WI38 (cell line): ENCODE measurements around the gene ASS1.
"Not testable (repeated sequence)": the region's sequence is repeated elsewhere in the genome, so short reads cannot be mapped to it uniquely, and the experiment has no call there.

Experiments used
- H3K4me3 ChIP-seq: 2 replicates; pipeline ENCODE4 v1.5.1; 2011; ENCODE audit warnings: low read depth, mild to moderate bottlenecking, control low read depth, low read length
- TF ChIP-seq, protein P1 (sequence below): IDR thresholded peaks from 2 replicates; pipeline ENCODE4 v1.5.1; 2012; ENCODE audit warnings: low read depth, mild to moderate bottlenecking, control low read depth, low read length

ASS1 gene

DNA sequence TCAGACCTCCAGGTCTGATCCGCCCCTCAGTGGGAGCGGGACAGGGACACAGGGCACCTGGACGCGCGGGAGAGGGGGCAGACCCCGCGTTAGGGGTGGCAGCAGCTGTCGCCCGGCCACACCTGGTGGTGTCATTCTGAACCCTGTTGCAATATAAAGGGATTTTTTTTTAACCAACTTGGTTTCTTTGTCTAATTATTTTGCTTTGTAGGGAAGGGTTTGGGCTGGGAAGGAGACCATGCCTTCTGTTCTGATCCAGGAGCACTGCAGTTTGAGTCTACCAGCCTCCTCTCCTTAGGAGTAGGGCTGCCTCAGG is 10.9 kb upstream of the ASS1 start:
- TF ChIP-seq, protein P1, sequence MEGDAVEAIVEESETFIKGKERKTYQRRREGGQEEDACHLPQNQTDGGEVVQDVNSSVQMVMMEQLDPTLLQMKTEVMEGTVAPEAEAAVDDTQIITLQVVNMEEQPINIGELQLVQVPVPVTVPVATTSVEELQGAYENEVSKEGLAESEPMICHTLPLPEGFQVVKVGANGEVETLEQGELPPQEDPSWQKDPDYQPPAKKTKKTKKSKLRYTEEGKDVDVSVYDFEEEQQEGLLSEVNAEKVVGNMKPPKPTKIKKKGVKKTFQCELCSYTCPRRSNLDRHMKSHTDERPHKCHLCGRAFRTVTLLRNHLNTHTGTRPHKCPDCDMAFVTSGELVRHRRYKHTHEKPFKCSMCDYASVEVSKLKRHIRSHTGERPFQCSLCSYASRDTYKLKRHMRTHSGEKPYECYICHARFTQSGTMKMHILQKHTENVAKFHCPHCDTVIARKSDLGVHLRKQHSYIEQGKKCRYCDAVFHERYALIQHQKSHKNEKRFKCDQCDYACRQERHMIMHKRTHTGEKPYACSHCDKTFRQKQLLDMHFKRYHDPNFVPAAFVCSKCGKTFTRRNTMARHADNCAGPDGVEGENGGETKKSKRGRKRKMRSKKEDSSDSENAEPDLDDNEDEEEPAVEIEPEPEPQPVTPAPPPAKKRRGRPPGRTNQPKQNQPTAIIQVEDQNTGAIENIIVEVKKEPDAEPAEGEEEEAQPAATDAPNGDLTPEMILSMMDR: no peak
- H3K4me3 ChIP-seq: no peak overlapping the region

DNA sequence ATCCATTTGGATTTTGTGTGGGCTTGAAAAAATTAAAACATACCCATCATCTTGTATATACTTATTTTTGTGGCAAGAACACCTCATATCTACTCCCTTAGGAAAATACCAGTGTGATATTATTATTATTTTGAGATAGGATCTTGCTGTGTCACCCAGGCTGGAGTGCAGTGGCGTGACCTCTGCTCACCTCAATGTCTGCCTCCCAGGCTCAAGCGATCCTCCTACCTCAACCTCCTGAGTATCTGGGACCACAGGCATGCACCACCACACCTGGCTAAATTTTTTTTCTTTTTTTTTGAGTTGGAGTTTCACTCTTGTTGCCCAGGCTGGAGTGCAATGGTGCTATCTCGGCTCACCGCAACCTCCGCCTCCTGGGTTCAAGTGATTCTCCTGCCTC is 10.1 kb upstream of the ASS1 start:
- H3K4me3 ChIP-seq: not testable (repeated sequence)

DNA sequence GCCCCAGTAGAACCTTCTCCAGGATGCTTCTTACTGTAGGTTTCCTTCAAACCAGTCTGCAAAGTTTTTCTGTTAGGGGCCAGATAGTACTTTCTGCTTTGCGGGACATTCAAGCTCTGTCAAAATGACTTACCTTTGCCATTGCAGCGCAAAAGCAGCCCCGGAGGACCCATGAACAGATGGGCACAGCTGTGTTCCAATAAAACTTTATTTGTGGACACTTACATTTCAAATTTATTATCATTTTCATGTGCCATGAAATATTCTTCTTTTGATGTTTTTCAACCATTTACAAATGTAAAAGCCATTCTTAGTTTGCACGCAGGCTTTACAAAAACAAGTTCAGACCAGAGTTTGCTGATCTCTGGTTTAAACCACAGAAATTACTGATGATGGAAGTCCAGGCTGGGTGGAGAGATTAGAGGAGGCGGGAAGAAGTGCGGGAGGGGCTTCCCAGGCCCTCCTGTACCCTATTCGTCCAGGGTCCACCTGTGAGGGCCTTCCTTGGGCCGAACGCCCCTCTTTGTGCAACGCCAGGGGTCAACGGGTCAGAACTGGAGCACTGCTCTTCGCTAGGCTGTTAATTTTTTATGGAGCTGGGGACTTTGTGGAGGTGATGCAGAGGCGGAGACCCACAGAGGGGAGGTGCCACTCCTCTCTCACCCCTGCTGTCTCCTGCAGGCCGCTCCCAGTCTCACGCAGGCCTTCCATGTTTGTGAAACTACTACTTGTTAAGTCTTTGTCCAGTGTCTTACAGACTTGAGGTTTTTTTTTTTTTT is 7.6 kb upstream of the ASS1 start:
- H3K4me3 ChIP-seq: no peak overlapping the region
- TF ChIP-seq, protein P1: no peak

GRCh38 chr9:130438382-130438981 is 6.3 kb upstream of the ASS1 start:
- TF ChIP-seq, protein P1: no peak

GRCh38 chr9:130441031-130441430 is 3.7 kb upstream of the ASS1 start:
- no peak overlapping the region for H3K4me3 ChIP-seq
- TF ChIP-seq, protein P1: no peak

More at GRCh38 chr9:130438382-130438981, 6.3 kb upstream of the ASS1 start:
- no peak overlapping the region for H3K4me3 ChIP-seq

- TF ChIP-seq, protein P1: no peak
- no peak overlapping the region for H3K4me3 ChIP-seq
These were observed 1.9 kb upstream of the ASS1 start for GRCh38 chr9:130442746-130443455.

DNA sequence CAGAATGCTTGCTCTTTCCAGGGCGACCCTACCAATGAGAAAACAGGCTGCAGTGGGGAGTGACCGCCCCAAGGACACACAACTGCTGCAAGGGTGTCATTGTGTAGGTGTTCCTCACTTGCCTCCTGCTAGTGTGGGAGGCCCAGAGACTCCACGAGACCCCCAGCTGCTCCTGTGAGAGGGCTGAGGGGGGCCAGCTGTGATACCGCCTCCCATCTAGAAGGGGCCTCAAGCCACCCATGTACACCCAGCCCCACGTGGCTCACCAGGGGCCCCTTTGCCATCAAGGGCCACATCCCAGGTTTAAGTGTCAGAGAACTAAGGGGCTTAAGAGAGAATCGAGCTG is 1.3 kb upstream of the ASS1 start:
- TF ChIP-seq, protein P1: no peak
- no peak overlapping the region for H3K4me3 ChIP-seq
